HepG2 (cell line): ENCODE data around the gene ATR. TPM values are rescaled to one million over a fixed set of nuclear protein-coding genes. Genes with fewer than 3 reads are reported as not detected.

Experiments used
- BRCA1 ChIP-seq: sonication (generic); formaldehyde crosslinking; IDR thresholded peaks from 2 replicates; pipeline ENCODE4 v1.4.0; 2020; ENCODE audit warnings: missing genetic modification reagents
- FOSL2 ChIP-seq: sonication (generic); formaldehyde crosslinking; IDR thresholded peaks from 2 replicates; pipeline ENCODE4 v1.4.0; 2020; ENCODE audit warnings: missing genetic modification reagents
- MYC ChIP-seq: sonication (generic); formaldehyde crosslinking; IDR thresholded peaks from 2 replicates; pipeline ENCODE4 v1.9.0; 2021; ENCODE audit warnings: missing genetic modification reagents, borderline replicate concordance
- RAD21 ChIP-seq: fragments of 450-650 bp; formaldehyde crosslinking; IDR thresholded peaks from 2 replicates; pipeline ENCODE4 v1.5.0; 2020; ENCODE audit warnings: mild to moderate bottlenecking
- SRSF1 ChIP-seq: fragments of 200-400 bp; formaldehyde crosslinking; optimal IDR thresholded peaks from 2 replicates; pipeline ENCODE3; 2017; ENCODE audit warnings: mild to moderate bottlenecking, low read depth, low read length, moderate library complexity
- TGIF2 ChIP-seq: IDR thresholded peaks from 2 replicates; pipeline ENCODE4 v1.6.1; 2016; ENCODE audit warnings: control low read depth, missing compliant biosample characterization
- ZBTB7B ChIP-seq: sonication (generic); formaldehyde crosslinking; IDR thresholded peaks from 2 replicates; pipeline ENCODE4 v1.4.0; 2020; ENCODE audit warnings: missing genetic modification reagents
- ZNF207 ChIP-seq: fragments of 450-650 bp; IDR thresholded peaks from 2 replicates; pipeline ENCODE4 v1.6.1; 2016; ENCODE audit warnings: antibody characterized with exemption, borderline replicate concordance
- ZNF251 ChIP-seq: sonication (generic); formaldehyde crosslinking; IDR thresholded peaks from 2 replicates; pipeline ENCODE4 v1.9.0; 2021; ENCODE audit warnings: mild to moderate bottlenecking, missing genetic modification reagents
- ZNF441 ChIP-seq: sonication (generic); formaldehyde crosslinking; IDR thresholded peaks from 2 replicates; pipeline ENCODE4 v1.7.0; 2021; ENCODE audit warnings: missing genetic modification reagents, borderline replicate concordance
- ZNF550 ChIP-seq: sonication (generic); formaldehyde crosslinking; IDR thresholded peaks from 2 replicates; pipeline ENCODE4 v1.4.0; 2020; ENCODE audit warnings: mild to moderate bottlenecking, missing genetic modification reagents, borderline replicate concordance
- ZNF670 ChIP-seq: sonication (generic); formaldehyde crosslinking; IDR thresholded peaks from 2 replicates; pipeline ENCODE4 v1.8.0; 2022; ENCODE audit warnings: mild to moderate bottlenecking, missing genetic modification reagents, borderline replicate concordance
- ZNF761 ChIP-seq: sonication (generic); formaldehyde crosslinking; conservative IDR thresholded peaks from 2 replicates; pipeline ENCODE4 v1.4.0; 2020; ENCODE audit warnings: mild to moderate bottlenecking, missing genetic modification reagents
- polyA plus RNA-seq, 8 experiments: library from polyadenylated mRNA; depleted of rRNA in 3 of 8; stranded (reverse) in 7 of 8; unstranded in 1 of 8; fragments of >200 nt; fragmentation: Illumina TruSeq in 4 of 8; extraction: Trizol in 4 of 8; gene quantifications; 2 replicates each; pipeline versions ENCODE4 v1.2.1 to v1.2.3, GENCODE V29; 2011 to 2016; ENCODE audit warnings: low read depth in 4 of 8, missing spikeins in 1 of 8, mixed read lengths in 1 of 8; ENCODE audit not compliant: insufficient read depth in 1 of 8
- total RNA-seq, 5 experiments: library from RNA; depleted of rRNA; stranded (reverse); fragments of >200 nt; fragmentation: Illumina TruSeq; extraction: Trizol; gene quantifications; 2 replicates each; pipeline ENCODE4 v1.2.3, GENCODE V29; 2016; ENCODE audit warnings: low read depth in 1 of 5
- TF ChIP-seq, protein P1 (sequence below): sonication (generic); formaldehyde crosslinking; IDR thresholded peaks from one replicate; pipeline ENCODE4 v1.5.1; 2020; ENCODE audit warnings: mild to moderate bottlenecking, missing genetic modification reagents; ENCODE audit errors: not compliant biosample characterization
- TF ChIP-seq, protein P2 (sequence below): sonication (generic); formaldehyde crosslinking; IDR thresholded peaks from 2 replicates; pipeline ENCODE4 v1.4.0; 2020; ENCODE audit warnings: mild to moderate bottlenecking, missing genetic modification reagents

Gene ATR
- total and polyA plus RNA-seq, 2 of the 13 experiments (the other 11 are each of a cell fraction or from before 2014, with no cell fraction given) = 6.6 to 17.0 TPM

DNA sequence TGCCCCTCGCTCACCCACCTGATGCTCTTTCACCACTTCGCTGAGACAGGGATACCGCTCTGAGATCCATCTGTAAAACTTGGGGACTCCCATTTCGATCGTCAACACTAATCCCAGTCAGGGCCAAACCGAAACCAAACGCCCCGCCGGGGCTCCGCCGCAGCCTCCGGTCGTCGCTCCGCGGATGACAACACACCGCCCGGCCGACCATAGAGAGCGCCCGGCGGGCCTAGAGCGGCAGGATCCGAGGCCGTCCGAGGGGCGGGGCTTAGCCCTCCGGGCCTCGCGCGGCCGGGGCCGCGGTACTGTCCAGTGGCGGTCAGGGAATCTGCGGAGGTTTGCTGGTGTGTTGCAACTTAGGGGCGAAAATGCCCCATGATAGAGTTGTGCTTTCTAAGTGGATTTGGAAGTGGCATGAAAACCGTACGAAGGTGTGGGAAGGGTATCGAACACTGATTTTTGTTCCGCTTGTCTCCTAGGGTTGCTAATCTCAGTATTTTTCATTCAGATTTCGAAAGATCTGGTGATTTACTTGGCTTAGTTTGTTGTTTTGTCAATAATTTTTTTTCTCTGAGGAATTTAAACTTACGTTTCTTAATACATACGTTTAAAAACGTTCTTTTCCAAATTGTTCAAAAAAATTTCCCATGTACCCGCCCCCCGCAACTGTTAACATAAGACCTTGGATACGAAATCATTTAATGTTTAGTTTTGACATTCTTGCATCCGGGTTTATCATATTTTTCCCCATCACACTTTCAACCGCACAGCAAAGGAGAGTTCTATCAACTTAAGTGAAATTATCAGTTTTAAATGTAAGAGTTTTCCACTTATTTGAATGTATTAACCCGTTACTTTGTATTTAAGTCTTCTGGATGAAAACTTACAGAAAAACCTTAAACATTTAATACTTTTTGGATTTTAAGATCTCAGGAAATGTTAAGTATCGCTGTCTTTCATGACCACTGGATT lies 130.4 kb downstream of the ATR start, which contains the start of gene XRN1 (continued):
- no peak for TF ChIP-seq ZNF441 (CRISPR knock-in tag)
- TF ChIP-seq ZNF670 (CRISPR knock-in tag) = 0 out of 2 replicates have a peak, but pooled peaks have one; percentile 9
- TF ChIP-seq ZNF761 (CRISPR knock-in tag) = peak; percentile 38; the same call in 1 of the 2 replicates
- TF ChIP-seq RAD21 (CRISPR knock-in tag) = peak; percentile 18; the same call in 1 of the 2 replicates
- no peak for TF ChIP-seq TGIF2
- no peak for TF ChIP-seq ZNF207
- no peak; the same call in 1 of the 2 replicates for TF ChIP-seq BRCA1
- no peak; the same call in 1 of the 2 replicates for TF ChIP-seq FOSL2 (CRISPR knock-in tag)
- no peak for TF ChIP-seq ZBTB7B (CRISPR knock-in tag)
- TF ChIP-seq, protein P1, sequence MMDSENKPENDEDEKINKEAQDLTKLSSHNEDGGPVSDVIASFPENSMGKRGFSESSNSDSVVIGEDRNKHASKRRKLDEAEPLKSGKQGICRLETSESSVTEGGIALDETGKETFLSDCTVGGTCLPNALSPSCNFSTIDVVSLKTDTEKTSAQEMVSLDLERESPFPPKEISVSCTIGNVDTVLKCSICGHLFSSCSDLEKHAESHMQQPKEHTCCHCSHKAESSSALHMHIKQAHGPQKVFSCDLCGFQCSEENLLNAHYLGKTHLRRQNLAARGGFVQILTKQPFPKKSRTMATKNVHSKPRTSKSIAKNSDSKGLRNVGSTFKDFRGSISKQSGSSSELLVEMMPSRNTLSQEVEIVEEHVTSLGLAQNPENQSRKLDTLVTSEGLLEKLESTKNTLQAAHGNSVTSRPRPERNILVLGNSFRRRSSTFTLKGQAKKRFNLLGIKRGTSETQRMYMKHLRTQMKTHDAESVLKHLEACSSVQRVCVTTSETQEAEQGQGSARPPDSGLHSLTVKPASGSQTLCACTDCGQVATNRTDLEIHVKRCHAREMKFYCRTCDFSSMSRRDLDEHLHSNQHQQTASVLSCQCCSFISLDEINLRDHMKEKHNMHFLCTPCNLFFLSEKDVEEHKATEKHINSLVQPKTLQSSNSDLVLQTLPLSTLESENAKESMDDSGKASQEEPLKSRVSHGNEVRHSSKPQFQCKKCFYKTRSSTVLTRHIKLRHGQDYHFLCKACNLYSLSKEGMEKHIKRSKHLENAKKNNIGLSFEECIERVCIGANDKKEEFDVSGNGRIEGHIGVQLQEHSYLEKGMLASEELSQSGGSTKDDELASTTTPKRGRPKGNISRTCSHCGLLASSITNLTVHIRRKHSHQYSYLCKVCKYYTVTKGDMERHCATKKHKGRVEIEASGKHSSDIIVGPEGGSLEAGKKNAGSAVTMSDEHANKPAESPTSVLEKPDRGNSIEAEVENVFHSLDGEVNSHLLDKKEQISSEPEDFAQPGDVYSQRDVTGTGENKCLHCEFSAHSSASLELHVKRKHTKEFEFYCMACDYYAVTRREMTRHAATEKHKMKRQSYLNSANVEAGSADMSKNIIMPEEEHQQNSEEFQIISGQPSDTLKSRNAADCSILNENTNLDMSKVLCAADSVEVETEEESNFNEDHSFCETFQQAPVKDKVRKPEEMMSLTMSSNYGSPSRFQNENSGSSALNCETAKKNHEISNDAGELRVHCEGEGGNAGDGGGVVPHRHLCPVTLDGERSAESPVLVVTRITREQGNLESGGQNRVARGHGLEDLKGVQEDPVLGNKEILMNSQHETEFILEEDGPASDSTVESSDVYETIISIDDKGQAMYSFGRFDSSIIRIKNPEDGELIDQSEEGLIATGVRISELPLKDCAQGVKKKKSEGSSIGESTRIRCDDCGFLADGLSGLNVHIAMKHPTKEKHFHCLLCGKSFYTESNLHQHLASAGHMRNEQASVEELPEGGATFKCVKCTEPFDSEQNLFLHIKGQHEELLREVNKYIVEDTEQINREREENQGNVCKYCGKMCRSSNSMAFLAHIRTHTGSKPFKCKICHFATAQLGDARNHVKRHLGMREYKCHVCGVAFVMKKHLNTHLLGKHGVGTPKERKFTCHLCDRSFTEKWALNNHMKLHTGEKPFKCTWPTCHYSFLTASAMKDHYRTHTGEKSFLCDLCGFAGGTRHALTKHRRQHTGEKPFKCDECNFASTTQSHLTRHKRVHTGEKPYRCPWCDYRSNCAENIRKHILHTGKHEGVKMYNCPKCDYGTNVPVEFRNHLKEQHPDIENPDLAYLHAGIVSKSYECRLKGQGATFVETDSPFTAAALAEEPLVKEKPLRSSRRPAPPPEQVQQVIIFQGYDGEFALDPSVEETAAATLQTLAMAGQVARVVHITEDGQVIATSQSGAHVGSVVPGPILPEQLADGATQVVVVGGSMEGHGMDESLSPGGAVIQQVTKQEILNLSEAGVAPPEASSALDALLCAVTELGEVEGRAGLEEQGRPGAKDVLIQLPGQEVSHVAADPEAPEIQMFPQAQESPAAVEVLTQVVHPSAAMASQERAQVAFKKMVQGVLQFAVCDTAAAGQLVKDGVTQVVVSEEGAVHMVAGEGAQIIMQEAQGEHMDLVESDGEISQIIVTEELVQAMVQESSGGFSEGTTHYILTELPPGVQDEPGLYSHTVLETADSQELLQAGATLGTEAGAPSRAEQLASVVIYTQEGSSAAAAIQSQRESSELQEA (CRISPR knock-in tag) = peak; percentile 36
- TF ChIP-seq MYC (CRISPR knock-in tag) = peak; percentile 75
- TF ChIP-seq, protein P2, sequence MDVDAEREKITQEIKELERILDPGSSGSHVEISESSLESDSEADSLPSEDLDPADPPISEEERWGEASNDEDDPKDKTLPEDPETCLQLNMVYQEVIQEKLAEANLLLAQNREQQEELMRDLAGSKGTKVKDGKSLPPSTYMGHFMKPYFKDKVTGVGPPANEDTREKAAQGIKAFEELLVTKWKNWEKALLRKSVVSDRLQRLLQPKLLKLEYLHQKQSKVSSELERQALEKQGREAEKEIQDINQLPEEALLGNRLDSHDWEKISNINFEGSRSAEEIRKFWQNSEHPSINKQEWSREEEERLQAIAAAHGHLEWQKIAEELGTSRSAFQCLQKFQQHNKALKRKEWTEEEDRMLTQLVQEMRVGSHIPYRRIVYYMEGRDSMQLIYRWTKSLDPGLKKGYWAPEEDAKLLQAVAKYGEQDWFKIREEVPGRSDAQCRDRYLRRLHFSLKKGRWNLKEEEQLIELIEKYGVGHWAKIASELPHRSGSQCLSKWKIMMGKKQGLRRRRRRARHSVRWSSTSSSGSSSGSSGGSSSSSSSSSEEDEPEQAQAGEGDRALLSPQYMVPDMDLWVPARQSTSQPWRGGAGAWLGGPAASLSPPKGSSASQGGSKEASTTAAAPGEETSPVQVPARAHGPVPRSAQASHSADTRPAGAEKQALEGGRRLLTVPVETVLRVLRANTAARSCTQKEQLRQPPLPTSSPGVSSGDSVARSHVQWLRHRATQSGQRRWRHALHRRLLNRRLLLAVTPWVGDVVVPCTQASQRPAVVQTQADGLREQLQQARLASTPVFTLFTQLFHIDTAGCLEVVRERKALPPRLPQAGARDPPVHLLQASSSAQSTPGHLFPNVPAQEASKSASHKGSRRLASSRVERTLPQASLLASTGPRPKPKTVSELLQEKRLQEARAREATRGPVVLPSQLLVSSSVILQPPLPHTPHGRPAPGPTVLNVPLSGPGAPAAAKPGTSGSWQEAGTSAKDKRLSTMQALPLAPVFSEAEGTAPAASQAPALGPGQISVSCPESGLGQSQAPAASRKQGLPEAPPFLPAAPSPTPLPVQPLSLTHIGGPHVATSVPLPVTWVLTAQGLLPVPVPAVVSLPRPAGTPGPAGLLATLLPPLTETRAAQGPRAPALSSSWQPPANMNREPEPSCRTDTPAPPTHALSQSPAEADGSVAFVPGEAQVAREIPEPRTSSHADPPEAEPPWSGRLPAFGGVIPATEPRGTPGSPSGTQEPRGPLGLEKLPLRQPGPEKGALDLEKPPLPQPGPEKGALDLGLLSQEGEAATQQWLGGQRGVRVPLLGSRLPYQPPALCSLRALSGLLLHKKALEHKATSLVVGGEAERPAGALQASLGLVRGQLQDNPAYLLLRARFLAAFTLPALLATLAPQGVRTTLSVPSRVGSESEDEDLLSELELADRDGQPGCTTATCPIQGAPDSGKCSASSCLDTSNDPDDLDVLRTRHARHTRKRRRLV (CRISPR knock-in tag) = peak; percentile 38; the same call in 1 of the 2 replicates
- TF ChIP-seq ZNF550 = no peak
- no peak for TF ChIP-seq SRSF1
- no peak for TF ChIP-seq ZNF251 (CRISPR knock-in tag)
